Fibroblast of lung (primary cell): Measurements from ENCODE around the gene FHL2. TPM values are rescaled to one million over a fixed set of nuclear protein-coding genes. Genes with fewer than 3 reads are reported as not detected.

Experiments used
- DNase-seq, 2 donors: peaks; one replicate each; pipeline versions ENCODE4 v3.0.0 to v3.0.0-alpha.2; 2010; ENCODE audit warnings: low read depth in 2 of 2
- H2AFZ ChIP-seq: 2 replicates; pipeline ENCODE4 v1.5.1; 2012; ENCODE audit warnings: low read length, control low read depth, inconsistent platforms
- H3K27ac ChIP-seq: 2 replicates; pipeline ENCODE4 v1.5.1; 2011; ENCODE audit warnings: low read length, control low read depth; ENCODE audit not compliant: insufficient read depth
- H3K27me3 ChIP-seq: 2 replicates; pipeline ENCODE4 v1.5.1; 2011; ENCODE audit warnings: mild to moderate bottlenecking, low read length; ENCODE audit not compliant: control insufficient read depth, insufficient read depth
- H3K36me3 ChIP-seq: 2 replicates; pipeline ENCODE4 v1.5.1; 2011; ENCODE audit warnings: low read length; ENCODE audit not compliant: control insufficient read depth, insufficient read depth
- H3K4me1 ChIP-seq: 2 replicates; pipeline ENCODE4 v1.5.1; 2011; ENCODE audit warnings: low read length; ENCODE audit not compliant: control insufficient read depth, insufficient read depth; ENCODE audit errors: extremely low read depth
- H3K4me2 ChIP-seq: 2 replicates; pipeline ENCODE4 v1.5.1; 2011; ENCODE audit warnings: low read length, control low read depth; ENCODE audit not compliant: insufficient read depth; ENCODE audit errors: extremely low read depth
- H3K4me3 ChIP-seq, 4 experiments: fragments of 200-600 bp in 1 of 4; sonication (generic) in 1 of 4; replicated peaks in 1 of 4; 2 replicates each; pipeline ENCODE4 v1.5.1; 2011 to 2016; ENCODE audit warnings: low read length in 4 of 4, low read depth in 3 of 4, mild to moderate bottlenecking in 3 of 4, control low read depth in 2 of 4, inconsistent platforms in 1 of 4, mixed read lengths in 1 of 4; ENCODE audit not compliant: insufficient read depth in 1 of 4; ENCODE audit errors: control extremely low read depth in 1 of 4
- H3K79me2 ChIP-seq: 2 replicates; pipeline ENCODE4 v1.5.1; 2012; ENCODE audit warnings: mild to moderate bottlenecking, low read length, inconsistent platforms; ENCODE audit not compliant: control insufficient read depth, insufficient read depth
- H3K9ac ChIP-seq: 2 replicates; pipeline ENCODE4 v1.5.1; 2011; ENCODE audit warnings: mild to moderate bottlenecking, low read length, control low read depth; ENCODE audit not compliant: insufficient read depth
- H3K9me3 ChIP-seq: 2 replicates; pipeline ENCODE4 v1.5.1; 2012; ENCODE audit warnings: low read depth, low read length; ENCODE audit not compliant: control insufficient read depth, insufficient read depth
- H4K20me1 ChIP-seq: 2 replicates; pipeline ENCODE4 v1.5.1; 2011; ENCODE audit warnings: low read length; ENCODE audit not compliant: control insufficient read depth, insufficient read depth; ENCODE audit errors: extremely low read depth
- EZH2 ChIP-seq: IDR thresholded peaks from 2 replicates; pipeline ENCODE4 v1.5.1; 2012; ENCODE audit warnings: low read length, control low read depth, mild to moderate bottlenecking; ENCODE audit errors: missing control alignments
- polyA plus RNA-seq, 2 donors: library from polyadenylated mRNA; depleted of rRNA in 1 of 2; stranded (reverse) in 1 of 2; unstranded in 1 of 2; fragments of >200 nt; gene quantifications; 2 replicates each; pipeline ENCODE4 v1.2.1, GENCODE V29; 2011 to 2012; ENCODE audit warnings: missing spikeins in 1 of 2
- total RNA-seq: library from RNA; depleted of rRNA; stranded (reverse); fragments of >200 nt; gene quantifications from 2 replicates; pipeline ENCODE4 v1.2.1, GENCODE V29; 2014
- TF ChIP-seq, protein P1 (sequence below), 2 donors: IDR thresholded peaks in 1 of 2; conservative IDR thresholded peaks in 1 of 2; 1 replicate in 1 of 2; 2 replicates in 1 of 2; pipeline ENCODE4 v1.5.1; 2011 to 2012; ENCODE audit warnings: low read length in 2 of 2, control low read depth in 1 of 2, inconsistent platforms in 1 of 2, low read depth in 1 of 2, mild to moderate bottlenecking in 1 of 2

FHL2 gene
- total and polyA plus RNA-seq, 2 donors (not counting 1 experiment from before 2014, with no cell fraction given): 144 to 421 TPM

DNA sequence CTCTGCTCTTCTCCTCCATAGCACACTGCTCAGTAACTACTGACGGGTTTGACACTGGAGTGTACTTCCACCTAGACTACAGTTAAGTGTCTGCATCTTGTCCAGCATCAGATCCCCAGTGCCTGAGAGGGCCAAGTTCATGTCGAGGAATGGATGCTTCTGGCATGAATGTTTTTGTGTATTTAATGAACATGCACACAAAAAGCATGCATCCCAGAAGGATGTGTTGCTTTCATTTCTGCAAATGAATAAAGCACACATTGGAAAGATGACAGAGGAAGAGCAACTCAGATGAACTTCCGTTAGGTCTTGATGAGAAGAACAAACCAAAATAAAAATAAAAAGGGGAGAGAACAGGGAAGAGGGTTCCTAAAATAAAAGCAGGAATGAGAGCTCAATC, 33.6 kb downstream of the FHL2 start:
- Histone ChIP-seq H3K9ac (no peak overlapping the region), H3K4me2 (no peak overlapping the region), H3K4me1 (peaks cover 4% of the 10 kb centered on the region), H3K4me3 (no peak overlapping the region), H3K79me2 (peaks cover 19% of the 10 kb centered on the region), H3K36me3 (peaks cover 34% of the 10 kb centered on the region), H3K27ac (peak overlapping the region; percentile 13), H2AFZ (no peak overlapping the region), H3K9me3 (no peaks in the 10 kb centered on the region), H4K20me1 (no peaks in the 10 kb centered on the region), H3K27me3 (no peaks in the 10 kb centered on the region)
- DNase-seq: no peak
- no peak for TF ChIP-seq EZH2
- TF ChIP-seq, protein P1, sequence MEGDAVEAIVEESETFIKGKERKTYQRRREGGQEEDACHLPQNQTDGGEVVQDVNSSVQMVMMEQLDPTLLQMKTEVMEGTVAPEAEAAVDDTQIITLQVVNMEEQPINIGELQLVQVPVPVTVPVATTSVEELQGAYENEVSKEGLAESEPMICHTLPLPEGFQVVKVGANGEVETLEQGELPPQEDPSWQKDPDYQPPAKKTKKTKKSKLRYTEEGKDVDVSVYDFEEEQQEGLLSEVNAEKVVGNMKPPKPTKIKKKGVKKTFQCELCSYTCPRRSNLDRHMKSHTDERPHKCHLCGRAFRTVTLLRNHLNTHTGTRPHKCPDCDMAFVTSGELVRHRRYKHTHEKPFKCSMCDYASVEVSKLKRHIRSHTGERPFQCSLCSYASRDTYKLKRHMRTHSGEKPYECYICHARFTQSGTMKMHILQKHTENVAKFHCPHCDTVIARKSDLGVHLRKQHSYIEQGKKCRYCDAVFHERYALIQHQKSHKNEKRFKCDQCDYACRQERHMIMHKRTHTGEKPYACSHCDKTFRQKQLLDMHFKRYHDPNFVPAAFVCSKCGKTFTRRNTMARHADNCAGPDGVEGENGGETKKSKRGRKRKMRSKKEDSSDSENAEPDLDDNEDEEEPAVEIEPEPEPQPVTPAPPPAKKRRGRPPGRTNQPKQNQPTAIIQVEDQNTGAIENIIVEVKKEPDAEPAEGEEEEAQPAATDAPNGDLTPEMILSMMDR (conservative IDR thresholded peaks at IDR 0.05 in 1 of 2, IDR thresholded peaks at IDR 0.05 in 1 of 2; ENCODE audit: low read depth in 1 of 2, low read length in 2 of 2): no peak

DNA sequence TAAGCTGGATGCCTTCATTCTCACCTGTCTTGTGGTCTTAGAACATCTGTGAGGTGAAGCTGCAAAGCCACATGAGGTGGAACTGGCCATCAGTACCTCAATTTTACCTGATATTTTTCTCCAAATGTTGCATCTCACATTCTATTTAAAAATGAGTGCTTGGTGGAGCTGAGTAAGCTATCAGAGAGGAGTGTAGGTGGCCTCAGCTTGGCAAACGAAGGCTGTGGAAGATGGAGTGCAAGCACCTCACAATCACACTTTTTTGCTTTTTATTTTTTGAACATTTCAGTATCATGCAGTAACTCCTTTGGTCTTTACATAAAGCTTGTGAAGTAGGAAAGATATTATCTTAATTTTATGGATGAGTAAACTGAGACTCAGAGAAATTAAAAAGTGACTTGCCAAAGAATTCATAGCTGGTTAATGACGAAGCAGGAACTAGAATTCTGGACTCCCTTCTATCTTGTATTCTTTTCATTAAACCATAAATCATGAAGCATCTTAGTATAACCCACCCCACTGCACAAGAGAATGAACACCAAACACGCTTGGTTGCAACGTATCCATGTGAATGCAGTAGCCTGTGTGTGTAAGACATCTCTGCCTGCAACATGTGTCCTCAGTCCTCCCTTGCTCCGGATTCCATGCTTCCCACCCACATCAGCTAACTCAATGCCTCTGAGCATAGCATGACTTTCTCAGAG, 34.3 kb downstream of the FHL2 start:
- peaks cover 4% of the 10 kb centered on the region for H3K4me1 ChIP-seq
- H3K27me3 ChIP-seq: no peaks in the 10 kb centered on the region
- H2AFZ ChIP-seq: no peak overlapping the region
- H4K20me1 ChIP-seq: no peaks in the 10 kb centered on the region
- DNase-seq: peak in 1 of 2 donors; percentile 65
- H3K36me3 ChIP-seq: peaks cover 36% of the 10 kb centered on the region
- TF ChIP-seq, protein P1 (conservative IDR thresholded peaks at IDR 0.05 in 1 of 2, IDR thresholded peaks at IDR 0.05 in 1 of 2; ENCODE audit: low read depth in 1 of 2, low read length in 2 of 2): no peak
- no peak for TF ChIP-seq EZH2
- H3K27ac ChIP-seq: peak overlapping the region; percentile 13
- H3K9ac ChIP-seq: no peak overlapping the region
- H3K79me2 ChIP-seq: peaks cover 17% of the 10 kb centered on the region
- H3K4me3 ChIP-seq: no peak overlapping the region
- H3K9me3 ChIP-seq: no peaks in the 10 kb centered on the region
- no peak overlapping the region for H3K4me2 ChIP-seq

DNA sequence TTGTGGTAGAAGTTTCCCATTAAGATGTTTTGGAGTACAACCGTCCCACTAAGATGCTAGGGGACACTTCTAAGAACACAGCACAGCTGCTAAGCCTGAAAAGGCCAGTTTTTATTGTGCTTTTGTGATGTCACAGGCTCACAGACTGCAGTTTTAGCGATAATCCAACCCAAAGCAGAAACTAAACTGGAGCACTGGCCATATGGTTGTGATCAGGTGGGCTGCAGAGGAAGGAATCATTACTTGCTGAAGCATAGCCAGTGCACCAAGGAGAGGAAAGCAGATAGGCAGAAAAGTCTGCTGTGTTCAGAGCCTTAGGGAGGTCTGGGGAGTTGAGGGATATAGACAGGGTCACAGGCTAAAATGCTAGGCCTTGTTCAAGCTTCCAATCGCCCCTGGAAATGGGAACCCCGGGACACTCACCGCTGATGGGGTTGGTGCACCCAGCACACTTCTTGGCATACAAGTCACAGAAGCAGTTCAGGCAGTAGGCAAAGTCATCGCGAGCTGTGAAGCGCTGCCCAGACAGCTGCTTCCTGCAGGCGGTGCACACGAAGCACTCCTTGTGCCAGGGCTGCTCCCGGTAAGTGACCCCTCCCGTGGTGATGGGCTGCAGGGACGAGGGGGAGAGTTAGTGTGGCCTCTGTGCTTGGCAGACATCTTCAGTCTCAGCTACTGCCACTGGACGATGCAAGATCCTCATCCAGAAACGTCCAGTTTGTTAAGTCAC, 35.8 kb downstream of the FHL2 start:
- Histone ChIP-seq H3K9ac (no peak overlapping the region), H4K20me1 (no peaks in the 10 kb centered on the region), H3K36me3 (peaks cover 33% of the 10 kb centered on the region), H3K27me3 (no peaks in the 10 kb centered on the region), H3K4me1 (no peaks in the 10 kb centered on the region), H3K27ac (no peak overlapping the region), H3K79me2 (peaks cover 10% of the 10 kb centered on the region), H3K4me3 (no peak overlapping the region), H3K4me2 (no peak overlapping the region), H3K9me3 (no peaks in the 10 kb centered on the region), H2AFZ (no peak overlapping the region)
- no peak for DNase-seq
- TF ChIP-seq, protein P1 (conservative IDR thresholded peaks at IDR 0.05 in 1 of 2, IDR thresholded peaks at IDR 0.05 in 1 of 2; ENCODE audit: low read depth in 1 of 2, low read length in 2 of 2): no peak
- no peak for TF ChIP-seq EZH2
